CD4-positive, alpha-beta T cell treated with Interleukin-6 for 4 hours (primary cell): ENCODE measurements around the gene CACNA2D2.

Source experiments
- DNase-seq: peaks from one replicate; pipeline ENCODE4 v3.0.0-alpha.2; 2020; ENCODE audit warnings: mixed read lengths

Gene CACNA2D2

DNA sequence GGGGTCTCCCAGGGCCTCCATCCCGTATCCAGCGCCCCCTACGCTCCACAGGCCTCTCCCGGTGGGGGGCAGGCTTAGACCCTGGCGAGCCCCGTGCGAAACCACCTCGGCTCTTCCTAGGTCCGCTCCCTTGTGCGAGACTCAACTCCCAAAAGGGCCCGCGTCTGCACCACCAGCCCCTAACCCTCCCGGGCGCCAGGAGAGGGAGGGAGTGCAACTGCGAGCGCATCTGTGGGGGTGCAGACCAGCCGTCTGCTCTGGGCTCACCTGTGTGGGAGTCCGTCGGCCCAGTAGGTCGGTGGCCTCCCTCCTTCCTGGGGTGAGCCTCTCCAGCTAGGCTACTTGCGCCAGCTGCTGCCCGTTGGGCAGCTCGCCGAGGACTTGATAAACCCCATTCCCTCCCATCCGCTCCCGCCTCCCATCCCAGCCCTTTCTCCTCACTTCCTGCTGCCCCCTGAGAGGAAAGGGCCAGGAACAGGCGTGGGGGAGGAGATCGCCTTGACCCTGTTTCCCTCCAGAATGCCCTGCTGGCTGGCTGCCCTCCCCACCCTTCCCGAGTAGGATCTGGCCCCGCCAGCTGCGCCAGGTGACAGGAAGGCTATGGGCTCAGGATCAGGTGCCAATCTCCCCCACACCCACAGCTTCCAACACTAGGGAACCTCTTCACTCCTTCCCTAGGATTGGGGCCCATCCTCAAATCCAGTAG is 180.9 kb downstream of the CACNA2D2 start, which contains the start of gene HYAL2:
Gene HYAL2, minus strand, starts transcription at position 360 of the 706 bp plus-strand sequence. CDS start 2,256 bp downstream, outside the sequence.
- no peak for DNase-seq

GRCh38 chr3:50322115-50322385 is 181.4 kb downstream of the CACNA2D2 start:
- no peak for DNase-seq

DNA sequence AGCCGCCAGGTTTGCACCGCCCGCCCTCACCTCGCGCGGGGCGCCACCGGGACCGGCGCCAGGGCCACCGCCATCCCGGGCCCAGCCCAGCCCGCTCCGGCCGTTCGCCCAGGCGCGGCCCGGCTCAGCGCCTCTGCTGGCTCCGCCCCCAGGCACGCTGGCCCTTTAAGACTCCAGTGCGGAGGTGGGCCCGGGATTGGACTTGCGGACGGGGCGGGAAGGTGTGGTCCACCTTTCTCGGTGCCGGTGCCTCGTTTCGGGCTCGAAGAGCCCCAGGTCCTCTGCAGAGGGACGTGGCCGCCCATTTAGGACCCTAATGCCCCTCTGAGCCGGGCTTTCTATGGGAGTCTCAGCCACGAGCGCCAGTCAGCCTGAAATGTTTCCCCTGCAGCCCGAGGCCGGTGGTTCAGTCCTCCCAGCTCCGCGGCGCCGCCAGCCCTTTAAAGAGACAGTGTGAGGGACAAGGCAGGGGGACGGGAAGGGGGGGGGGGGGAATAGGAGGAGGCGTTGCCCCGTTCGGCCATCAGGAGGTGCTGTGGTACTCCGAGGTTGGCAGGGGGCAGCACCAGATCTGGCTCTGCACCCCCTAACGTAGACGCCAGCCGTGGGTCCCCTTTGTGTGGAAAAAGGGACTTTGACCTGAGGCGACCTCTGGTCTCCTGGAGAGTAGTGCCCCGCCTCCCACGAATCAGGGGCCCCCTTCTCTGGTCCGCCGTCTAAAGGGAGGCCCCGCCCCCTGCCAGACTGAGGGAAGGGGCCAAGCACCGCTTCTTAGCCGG is 181.9 kb downstream of the CACNA2D2 start:
- DNase-seq, result peak; percentile 88

GRCh38 chr3:50320853-50321335 is 182.5 kb downstream of the CACNA2D2 start:
- DNase-seq, result peak; percentile 79

- DNase-seq, result no peak
These were observed 183.4 kb downstream of the CACNA2D2 start for GRCh38 chr3:50319894-50320625.

- DNase-seq, result no peak
These were observed 184.1 kb downstream of the CACNA2D2 start for GRCh38 chr3:50319181-50319893.

DNA sequence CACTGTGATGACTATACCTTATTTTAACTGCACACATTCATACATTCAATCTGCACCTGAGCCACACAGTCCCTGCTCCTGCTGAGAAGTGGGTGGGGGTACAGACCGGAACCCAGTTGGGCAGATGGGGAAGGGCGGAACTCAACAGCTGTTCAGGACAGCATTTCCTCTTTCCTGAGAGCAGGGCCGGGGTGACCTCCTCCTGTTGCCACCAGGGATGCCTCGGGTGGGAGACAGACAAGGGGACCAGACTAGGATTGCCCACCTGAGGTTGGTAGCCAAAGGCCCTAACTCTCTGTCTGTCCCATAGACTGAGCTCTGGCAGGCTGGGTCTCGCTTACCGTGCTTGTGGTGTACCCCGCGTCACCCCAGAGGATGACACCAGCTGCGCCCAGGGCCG is 184.8 kb downstream of the CACNA2D2 start:
- no peak for DNase-seq

DNA sequence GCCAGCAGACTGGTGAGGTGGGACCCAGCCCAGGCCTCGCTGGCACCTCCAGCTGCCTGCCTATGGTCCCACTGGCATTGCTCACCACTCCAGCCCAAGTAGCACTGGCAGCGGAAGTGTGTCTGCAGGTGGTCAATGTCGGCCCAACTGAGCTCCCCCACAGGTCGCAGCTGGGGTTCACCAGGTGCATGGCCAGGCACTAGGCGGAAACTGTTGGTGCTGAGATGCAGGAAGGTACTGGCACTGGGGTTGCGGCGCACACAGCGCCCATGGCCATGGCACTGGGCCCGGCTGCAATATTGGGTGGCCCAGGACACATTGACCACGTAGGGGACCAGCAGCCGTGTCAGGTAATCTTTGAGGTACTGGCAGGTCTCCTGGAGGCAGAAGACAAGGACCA is 185.3 kb downstream of the CACNA2D2 start:
- DNase-seq, result no peak

DNA sequence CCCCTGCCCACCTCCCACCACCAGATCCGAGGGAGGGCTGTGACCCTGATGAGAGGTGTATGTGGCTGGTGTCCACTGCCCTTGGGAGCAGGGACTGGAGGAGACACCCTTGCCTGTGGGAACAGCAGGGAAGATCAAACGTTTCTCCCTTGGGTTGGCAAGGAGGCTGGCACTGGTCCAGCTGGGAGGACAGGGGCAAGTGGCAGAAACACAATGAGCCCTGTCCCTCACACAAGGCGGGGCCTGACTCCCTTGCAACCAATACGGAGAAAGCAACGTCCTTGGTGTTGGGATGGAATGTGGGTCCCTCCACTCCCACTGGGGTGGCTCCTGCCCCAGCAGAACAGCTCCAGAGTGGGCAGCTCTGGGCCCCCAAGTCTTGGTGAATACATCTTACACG is 186.1 kb downstream of the CACNA2D2 start:
- no peak for DNase-seq

DNA sequence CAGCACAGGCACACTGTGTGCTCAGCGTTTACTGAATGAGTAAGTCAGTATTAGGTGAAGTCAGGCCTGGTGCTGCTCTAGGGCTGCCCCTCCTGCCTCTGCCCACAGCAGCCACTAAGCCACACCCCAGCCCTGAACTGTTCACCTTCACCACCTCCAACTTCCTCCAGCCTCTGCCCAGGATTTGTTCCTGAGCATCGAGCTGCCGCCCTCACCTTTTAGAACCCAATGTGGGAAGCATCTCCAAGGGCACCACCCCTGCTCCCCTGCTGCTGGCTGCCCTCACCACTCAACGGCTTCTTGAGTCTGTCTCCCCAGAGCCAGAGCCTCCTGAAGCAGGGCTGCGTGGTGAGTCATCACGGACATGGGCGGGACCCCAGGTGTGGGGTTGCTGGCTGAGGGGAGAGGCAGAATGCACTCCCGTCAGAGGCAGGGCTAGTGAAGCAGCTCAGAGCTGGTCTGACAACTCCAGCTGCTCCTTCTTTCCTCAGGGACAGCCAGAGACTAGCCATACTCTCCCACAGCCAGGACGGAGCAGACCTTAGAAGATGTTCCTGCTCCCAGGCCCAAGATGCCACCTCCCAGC is 186.7 kb downstream of the CACNA2D2 start:
- peak; percentile 81 for DNase-seq

- DNase-seq, result no peak
These were observed 188.6 kb downstream of the CACNA2D2 start for GRCh38 chr3:50314816-50315215.

DNA sequence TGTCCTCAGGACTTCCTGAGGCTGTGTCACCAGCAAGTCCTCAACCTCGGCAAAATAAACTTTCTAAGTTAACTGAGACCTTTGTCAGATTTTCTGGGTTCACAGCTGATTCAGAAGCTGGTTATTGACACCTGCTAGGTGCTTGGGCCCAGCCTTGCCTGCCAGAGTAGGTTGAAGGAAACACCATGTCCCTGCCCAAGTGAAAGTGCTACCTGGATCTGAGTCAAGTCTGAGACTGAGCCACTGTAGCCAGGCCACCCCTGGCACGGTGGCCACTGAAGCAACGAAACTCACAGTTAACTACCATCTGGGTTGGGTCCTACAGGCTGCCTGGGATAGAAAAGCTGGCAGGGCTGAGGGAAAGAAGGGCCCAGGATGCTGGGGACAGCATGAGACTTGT is 189.1 kb downstream of the CACNA2D2 start:
- DNase-seq, result no peak
